NCI-H2029 (cell line): ENCODE data around the gene DLL1.

ENCODE experiments used
- DNase-seq: peaks from one replicate; lab custom pipeline; 2025; lab: John Stamatoyannopoulos, UW

The DLL1 gene

GRCh38 chr6:170249817-170250216 lies 41.1 kb downstream of the DLL1 start:
- DNase-seq = no peak

GRCh38 chr6:170248861-170249600 lies 41.8 kb downstream of the DLL1 start:
- DNase-seq = no peak

- no peak for DNase-seq
Observed at GRCh38 chr6:170248111-170248805, 42.6 kb downstream of the DLL1 start.

GRCh38 chr6:170247178-170247701 lies 43.6 kb downstream of the DLL1 start:
- no peak for DNase-seq

- DNase-seq = no peak
Observed at GRCh38 chr6:170245475-170245992, 45.3 kb downstream of the DLL1 start.

GRCh38 chr6:170244721-170245474 lies 46.0 kb downstream of the DLL1 start:
- DNase-seq = no peak

GRCh38 chr6:170243791-170244291 lies 47.0 kb downstream of the DLL1 start:
- no peak for DNase-seq

- DNase-seq = no peak
Observed at GRCh38 chr6:170243386-170243785, 47.5 kb downstream of the DLL1 start.

- no peak for DNase-seq
Observed at GRCh38 chr6:170238741-170239565, 51.9 kb downstream of the DLL1 start.

- no peak for DNase-seq
Observed at GRCh38 chr6:170237999-170238740, 52.7 kb downstream of the DLL1 start.

- no peak for DNase-seq
Observed at GRCh38 chr6:170236131-170236836, 54.6 kb downstream of the DLL1 start.

GRCh38 chr6:170235391-170236125 lies 55.3 kb downstream of the DLL1 start:
- DNase-seq = no peak

GRCh38 chr6:170234419-170234818 lies 56.5 kb downstream of the DLL1 start:
- DNase-seq = no peak

- no peak for DNase-seq
Observed at GRCh38 chr6:170233286-170234205, 57.3 kb downstream of the DLL1 start.
